GM21786 (cell line): ENCODE measurements around the gene SSTR1.
"Not testable (repeated sequence)": the region's sequence is repeated elsewhere in the genome, so short reads cannot be mapped to it uniquely, and the experiment has no call there.

ENCODE experiments used
- ATAC-seq: cut with Tn5 transposase; IDR thresholded peaks from one replicate; pipeline ENCODE4 v1.9.1; 2021; ENCODE audit not compliant: unreplicated experiment

Gene SSTR1

GRCh38 chr14:38207736-38208617 lies at the start of gene SSTR1:
Gene SSTR1 (plus strand): TSS chr14:38207904. CDS start chr14:38209390, 1,486 bp downstream.
- no peak for ATAC-seq

DNA sequence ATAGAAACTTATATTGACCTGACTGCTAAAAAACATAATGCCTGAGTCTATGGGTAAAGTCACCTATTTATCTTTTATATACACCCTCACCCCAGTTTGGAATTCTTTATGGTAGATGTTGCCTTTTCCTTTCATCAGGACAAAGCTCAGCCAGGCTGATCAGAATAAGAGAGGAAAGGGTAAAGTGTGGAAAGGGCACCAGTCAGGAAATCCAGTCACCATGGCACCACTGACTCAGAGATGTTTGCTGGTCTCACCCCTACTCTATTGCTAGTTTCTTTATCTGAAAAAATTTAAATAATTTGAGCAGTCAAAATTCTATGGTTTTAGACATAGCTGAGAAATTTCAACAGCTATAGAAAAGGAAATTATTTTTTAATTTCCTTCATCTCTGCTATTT lies 49.2 kb upstream of the SSTR1 start:
- ATAC-seq, result no peak

DNA sequence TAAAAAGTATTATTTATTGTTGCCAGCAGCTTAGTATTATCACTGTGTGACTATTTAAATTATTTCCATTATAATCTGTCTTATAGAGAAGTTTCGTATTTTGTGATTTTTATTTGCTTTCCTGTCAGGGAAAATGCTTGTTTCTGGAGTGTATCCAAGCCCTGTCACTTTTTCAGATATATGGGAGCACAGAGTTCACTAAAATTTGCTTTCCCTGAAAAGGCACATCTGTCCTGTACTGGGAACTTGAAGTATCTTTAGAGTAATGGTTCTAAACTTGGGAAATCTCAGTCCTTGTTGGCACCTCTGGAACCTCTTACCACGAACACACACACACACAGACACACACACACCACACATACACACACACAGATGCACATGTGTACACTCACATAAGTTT lies 39.3 kb upstream of the SSTR1 start:
- ATAC-seq, result no peak

DNA sequence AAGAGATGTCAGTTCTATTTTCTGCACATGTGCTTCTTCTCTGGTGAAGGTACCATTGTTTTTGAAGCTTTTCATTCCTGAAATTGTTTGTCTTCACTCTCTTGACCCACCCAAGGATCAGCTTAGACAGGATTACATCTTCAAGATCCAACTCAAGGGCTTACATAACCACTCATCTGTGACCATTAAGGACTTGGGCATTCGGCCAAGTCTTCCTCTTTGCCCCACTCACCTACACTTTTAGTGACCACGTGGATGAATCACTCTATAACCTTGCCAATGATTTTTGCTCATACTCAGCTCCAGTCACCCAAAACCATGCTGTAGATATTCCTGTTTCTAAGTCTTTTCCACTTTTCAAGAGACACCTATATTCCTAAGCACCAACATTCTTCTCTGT lies 36.5 kb upstream of the SSTR1 start:
- ATAC-seq, result no peak

DNA sequence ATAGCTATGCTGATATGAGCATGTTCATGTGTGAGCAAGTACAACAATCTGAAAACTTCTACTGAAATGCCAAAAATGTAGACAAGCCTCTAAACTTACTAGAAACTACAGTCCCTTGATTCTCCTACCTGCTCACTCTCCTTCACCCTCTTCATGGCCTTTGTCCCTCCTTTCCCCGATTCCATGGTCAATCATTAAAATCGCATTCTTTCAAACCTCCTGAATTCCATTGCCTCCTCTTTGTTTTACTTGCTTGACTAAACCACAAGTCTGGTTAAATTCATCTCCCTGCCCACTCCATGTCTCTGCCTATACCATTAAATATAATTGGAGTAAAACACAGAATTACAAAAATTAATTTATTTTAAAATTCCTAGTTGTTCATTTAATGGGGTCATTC lies 33.0 kb upstream of the SSTR1 start:
- ATAC-seq, result no peak

GRCh38 chr14:38175658-38176057 lies 32.0 kb upstream of the SSTR1 start:
- ATAC-seq, result no peak

DNA sequence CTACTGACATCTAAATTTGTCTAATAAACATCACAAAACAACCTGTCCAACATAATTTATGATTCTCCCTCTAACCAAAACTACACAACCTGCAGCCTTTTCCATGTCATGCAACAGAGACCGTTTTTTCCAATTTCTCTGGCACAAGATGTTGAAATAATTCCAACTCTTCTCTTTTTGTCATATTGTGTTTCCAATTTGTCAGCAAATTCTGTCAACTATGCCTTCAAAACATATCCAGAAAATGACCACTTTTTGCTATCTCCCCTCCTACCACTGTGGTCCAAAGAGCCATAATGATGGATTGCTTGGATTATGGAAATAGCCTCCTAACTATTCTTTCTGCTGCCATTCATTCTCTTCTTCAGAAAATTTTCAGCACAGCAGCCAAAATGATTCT lies 31.3 kb upstream of the SSTR1 start:
- ATAC-seq, result no peak

- no peak for ATAC-seq
Observed at GRCh38 chr14:38184132-38184531, 23.6 kb upstream of the SSTR1 start.

- ATAC-seq, result no peak
Observed at GRCh38 chr14:38185671-38186070, 22.0 kb upstream of the SSTR1 start.

DNA sequence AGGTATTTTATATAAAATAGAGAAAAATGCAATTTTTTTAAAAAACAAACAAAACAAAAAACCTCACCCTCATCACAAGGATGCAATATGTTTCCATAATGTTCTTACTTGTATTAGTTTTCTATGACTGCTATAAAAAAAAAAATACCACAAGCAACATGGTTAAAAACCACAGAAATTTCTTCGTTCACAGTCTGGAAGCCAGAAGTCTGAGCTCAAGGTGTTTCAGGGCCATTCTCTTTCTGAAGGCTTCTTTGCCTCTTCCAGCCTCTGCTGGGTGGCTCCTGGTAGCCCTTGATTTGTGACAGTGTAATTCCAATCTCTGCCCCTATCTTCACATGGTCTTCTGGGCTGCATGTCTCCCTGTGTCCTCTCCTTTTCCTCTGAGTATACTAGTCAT lies 21.5 kb upstream of the SSTR1 start:
- no peak for ATAC-seq

- no peak for ATAC-seq
Observed at GRCh38 chr14:38187528-38187927, 20.2 kb upstream of the SSTR1 start.

- no peak for ATAC-seq
Observed at GRCh38 chr14:38189930-38190726, 17.6 kb upstream of the SSTR1 start.

DNA sequence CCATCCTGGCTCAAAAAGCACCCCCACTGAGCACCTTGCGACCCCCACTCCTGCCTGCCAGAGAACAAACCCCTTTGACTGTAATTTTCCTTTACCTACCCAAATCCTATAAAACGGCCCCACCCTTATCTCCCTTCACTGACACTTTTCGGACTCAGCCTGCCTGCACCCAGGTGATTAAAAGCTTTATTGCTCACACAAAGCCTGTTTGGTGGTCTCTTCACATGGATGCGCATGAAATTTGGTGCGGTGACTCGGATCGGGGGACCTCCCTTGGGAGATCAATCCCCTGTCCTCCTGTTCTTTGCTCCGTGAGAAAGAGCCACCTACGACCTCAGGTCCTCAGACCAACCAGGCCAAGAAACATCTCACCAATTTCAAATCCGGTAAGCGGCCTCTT lies 16.9 kb upstream of the SSTR1 start:
- not testable (repeated sequence) for ATAC-seq

- ATAC-seq, result not testable (repeated sequence)
Observed at GRCh38 chr14:38191491-38191890, 16.2 kb upstream of the SSTR1 start.

GRCh38 chr14:38197001-38197783 lies 10.5 kb upstream of the SSTR1 start:
- ATAC-seq, result no peak

DNA sequence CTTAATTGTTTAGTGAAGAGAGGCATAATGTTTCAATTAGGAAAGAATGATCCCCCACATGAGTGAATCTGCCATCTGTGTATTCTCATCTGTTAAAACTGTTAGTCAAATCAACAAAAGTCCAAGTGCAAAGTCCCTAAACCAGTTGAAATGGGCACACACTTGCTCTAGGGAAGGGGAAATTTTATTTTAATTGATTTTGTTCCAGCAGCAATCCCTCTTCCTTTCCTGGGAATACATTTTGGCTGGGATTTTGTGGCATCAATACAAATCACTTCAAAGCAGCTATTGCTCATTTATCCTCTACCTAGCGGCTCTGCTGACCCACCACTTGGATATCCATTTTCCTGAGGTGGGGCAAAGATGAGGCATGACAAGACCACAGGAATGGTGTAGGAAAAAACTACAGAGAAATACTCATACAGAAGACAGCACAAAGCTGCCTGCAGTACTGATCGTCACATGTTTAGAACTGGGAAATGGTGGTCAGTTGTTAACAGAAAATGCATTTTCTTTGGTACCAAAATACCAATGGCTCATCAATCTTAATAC lies 9.8 kb upstream of the SSTR1 start:
- ATAC-seq, result no peak

DNA sequence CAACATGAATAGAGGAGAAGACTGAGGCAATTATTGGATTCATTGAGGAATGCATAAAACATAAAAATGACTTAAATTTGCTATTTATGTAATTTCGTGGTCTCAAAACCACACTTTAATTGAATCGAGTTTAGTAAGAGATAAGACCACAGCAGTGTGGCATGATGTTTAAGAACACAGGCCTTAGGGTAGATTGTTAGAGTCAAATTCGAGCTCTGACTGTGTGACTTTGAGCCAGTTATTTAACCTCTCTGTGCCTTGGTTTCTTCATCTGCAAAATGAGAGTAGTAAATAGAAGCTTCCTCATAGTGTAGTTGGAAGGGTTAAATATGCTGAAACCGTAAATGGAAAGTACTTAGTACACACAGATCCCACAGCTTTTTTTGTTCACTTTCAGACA lies 9.3 kb upstream of the SSTR1 start:
- ATAC-seq, result no peak

- no peak for ATAC-seq
Observed at GRCh38 chr14:38199076-38199475, 8.6 kb upstream of the SSTR1 start.

GRCh38 chr14:38199739-38200138 lies 8.0 kb upstream of the SSTR1 start:
- no peak for ATAC-seq

DNA sequence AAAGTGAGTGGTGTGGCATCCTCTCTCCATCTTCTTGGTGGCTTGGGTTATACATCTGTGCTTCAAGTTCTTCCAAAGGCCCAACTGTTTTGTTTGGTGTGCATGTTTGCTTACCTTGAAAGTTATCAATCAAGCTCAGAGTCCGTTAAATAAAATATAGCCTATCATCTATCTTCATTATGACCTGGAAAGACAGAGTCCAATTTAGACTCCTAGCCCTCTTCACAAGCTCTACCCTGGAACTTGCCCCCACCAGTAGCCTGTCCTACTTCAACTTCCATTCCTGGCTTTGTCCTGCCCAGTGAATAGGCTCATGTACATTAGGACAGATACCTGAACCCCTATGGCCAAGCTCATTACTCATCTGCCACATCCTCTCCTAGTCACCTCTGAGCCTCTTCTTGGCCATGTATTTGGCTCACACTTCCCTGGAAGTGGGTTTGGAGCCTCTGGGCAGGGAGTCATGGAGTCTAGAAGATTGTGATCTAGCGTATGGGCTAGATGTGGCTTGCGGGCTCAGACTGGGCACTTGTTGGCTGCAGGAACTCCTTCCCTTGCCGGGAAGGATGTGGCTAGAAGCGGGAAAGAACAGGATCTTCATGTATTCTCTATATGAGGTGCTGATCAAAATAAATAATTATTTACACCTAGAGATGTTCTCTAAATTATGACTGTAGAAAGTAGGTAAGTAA lies 6.4 kb upstream of the SSTR1 start:
- no peak for ATAC-seq
